Adrenal gland (tissue), 12 donors: ENCODE data around the gene TBCEL. TPM values are rescaled to one million over a fixed set of nuclear protein-coding genes. Genes with fewer than 3 reads are reported as not detected.
"Not testable (repeated sequence)": the region's sequence is repeated elsewhere in the genome, so short reads cannot be mapped to it uniquely, and the experiment has no call there.

Experiments used
- DNase-seq, 7 donors: peaks; one replicate each; pipeline ENCODE4 v3.0.0-alpha.2; 2019 to 2020
- H3K27ac ChIP-seq, 5 donors: fragments of 200-600 bp; sonication (generic) in 4 of 5; 1 replicate in 3 of 5; 2 replicates in 2 of 5; pipeline versions ENCODE4 v1.5.1 to v1.8.0; 2016 to 2020; ENCODE audit warnings: mild to moderate bottlenecking in 1 of 5
- H3K27me3 ChIP-seq: fragments of 200-600 bp; 2 replicates; pipeline ENCODE4 v1.8.0; 2021
- H3K36me3 ChIP-seq, 2 donors: fragments of 200-600 bp; replicated peaks in 1 of 2; 1 replicate in 1 of 2; 2 replicates in 1 of 2; pipeline versions ENCODE4 v1.5.1 to v1.8.0; 2018 to 2022
- H3K4me1 ChIP-seq, 2 donors: fragments of 200-600 bp; replicated peaks in 1 of 2; 1 replicate in 1 of 2; 2 replicates in 1 of 2; pipeline versions ENCODE4 v1.5.1 to v1.8.0; 2018 to 2021
- H3K4me3 ChIP-seq, 4 donors: fragments of 200-600 bp; sonication (generic) in 3 of 4; one replicate each; pipeline ENCODE4 v1.5.1; 2016 to 2018
- H3K9me3 ChIP-seq, 3 donors: fragments of 200-600 bp; sonication (generic) in 1 of 3; replicated peaks in 1 of 3; 1 replicate in 2 of 3; 2 replicates in 1 of 3; pipeline versions ENCODE4 v1.5.1 to v1.8.0; 2016 to 2021
- CTCF ChIP-seq, 6 experiments: fragments of 450-650 bp in 4 of 6; fragments of 200-600 bp in 2 of 6; sonication (generic) in 1 of 6; IDR thresholded peaks; 1 replicate in 5 of 6; 2 replicates in 1 of 6; pipeline versions ENCODE4 v1.5.1 to v1.8.0; 2016 to 2021; ENCODE audit warnings: antibody characterized with exemption in 6 of 6, mild to moderate bottlenecking in 2 of 6, moderate library complexity in 1 of 6
- POLR2A ChIP-seq, 2 donors: fragments of 450-650 bp; IDR thresholded peaks; one replicate each; pipeline ENCODE4 v1.6.1; 2017; ENCODE audit warnings: antibody characterized with exemption in 2 of 2, mild to moderate bottlenecking in 2 of 2, moderate library complexity in 1 of 2
- WGBS, 4 donors: extraction: QIAGEN DNeasy Blood & Tissue Kit in 2 of 4; methylation state at CpG; one replicate each; pipeline versions ENCODE4 v1.1.5 to v1.1.7; 2013 to 2017; 5-methylcytosine and 5-hydroxymethylcytosine counted together
- intact Hi-C, 2 donors: fragments of 100-400 bp; cut with DNase I; formaldehyde crosslinking; loops; one replicate each; pipeline versions ENCODE4 v1.14.1 to v1.15.0; 2022 to 2023
- polyA plus RNA-seq, 3 donors: library from polyadenylated mRNA; stranded (reverse); fragments of 200-250 nt in 2 of 3; fragments of 350-450 nt in 1 of 3; fragmentation: Illumina TruSeq in 1 of 3; extraction: RNeasy Lipid Tissue Mini Kit (QIAGEN cat#74804) in 1 of 3; gene quantifications; one replicate each; pipeline ENCODE4 v1.2.3, GENCODE V29; 2013 to 2014
- total RNA-seq, 9 donors: library from RNA; depleted of rRNA in 4 of 9; stranded (reverse); fragments of >200 nt in 4 of 9; fragments of 120-200 nt in 1 of 9; fragmentation: NEBNext Ultra II Directional in 1 of 9; extraction: Animal tissue kit (Norgen Biotek cat#: 25700) in 1 of 9; gene quantifications; one replicate each; pipeline versions ENCODE4 v1.1.0 to v1.2.4, GENCODE V29; 2013 to 2023
- donor health status: healthy with polysubstance abuse.
- donor health status: Bipolar disorder and iron deficiency.
- donor health status: DM: yes; HTN: yes; CAD: no.
- donor health status: DM: no; HTN: no; CAD: no.
- donor health status: DM: no; HTN: no; CAD: no.
- donor health status: DM: yes; HTN: yes; CAD: no.

TBCEL gene
- total and polyA plus RNA-seq, 12 donors = 4.0 to 32.2 (median 20.9) TPM

GRCh38 chr11:121112498-121113455 lies 88.9 kb downstream of the TBCEL start:
- peak; percentile 51 to 88 (median 78) for DNase-seq
- no peaks in the 10 kb centered on the region for H3K27me3 ChIP-seq
- TF ChIP-seq CTCF (IDR thresholded peaks at IDR 0.05) = peak; percentile 44 to 77 (median 66)
- TF ChIP-seq POLR2A (IDR thresholded peaks at IDR 0.05) = no peak
- H3K9me3 ChIP-seq = no peaks in the 10 kb centered on the region
- H3K27ac ChIP-seq = no peak overlapping the region
- no peak overlapping the region for H3K4me3 ChIP-seq
- H3K4me1 ChIP-seq = no peaks in the 10 kb centered on the region
- intact Hi-C loops = loop anchor here in 1 of 2 donors (10.0 kb wide), 1 partner anchor 158 kb away; no protein-coding TSS in a partner anchor
- 48 to 51% (median 51%) methylated on average over 32 of the region's 32 CpGs for WGBS, 4 donors
- H3K36me3 ChIP-seq = no peaks in the 10 kb centered on the region

GRCh38 chr11:121113611-121114010 lies 89.7 kb downstream of the TBCEL start:
- no peaks in the 10 kb centered on the region for H3K36me3 ChIP-seq
- H3K4me1 ChIP-seq = no peaks in the 10 kb centered on the region
- H3K27ac ChIP-seq = no peak overlapping the region
- WGBS, 4 donors = 73 to 89% (median 81%) methylated on average over 9 of the region's 9 CpGs
- no peaks in the 10 kb centered on the region for H3K9me3 ChIP-seq
- DNase-seq = no peak
- intact Hi-C loops = loop anchor here in 1 of 2 donors (10.0 kb wide), 1 partner anchor 159 kb away; no protein-coding TSS in a partner anchor
- no peaks in the 10 kb centered on the region for H3K27me3 ChIP-seq
- TF ChIP-seq POLR2A (IDR thresholded peaks at IDR 0.05) = no peak
- no peak for TF ChIP-seq CTCF (IDR thresholded peaks at IDR 0.05)
- H3K4me3 ChIP-seq = no peak overlapping the region

GRCh38 chr11:121115024-121115423 lies 91.1 kb downstream of the TBCEL start:
- not testable (repeated sequence) for H3K4me1 ChIP-seq, H3K27me3 ChIP-seq, DNase-seq, H3K27ac ChIP-seq, H3K4me3 ChIP-seq, H3K36me3 ChIP-seq, H3K9me3 ChIP-seq
- WGBS, 4 donors = 80 to 100% (median 92%) methylated on average over 1 of the region's 1 CpG; no CpG with 5 or more reads in 1 of the 4 donors
- intact Hi-C loops = loop anchor here in 1 of 2 donors (10.0 kb wide), 1 partner anchor 160 kb away; no protein-coding TSS in a partner anchor

- no peak overlapping the region for H3K27ac ChIP-seq
- 58 to 74% (median 62%) methylated on average over 6 of the region's 6 CpGs for WGBS, 4 donors
- no peak for DNase-seq
- H3K27me3 ChIP-seq = no peaks in the 10 kb centered on the region
- no peaks in the 10 kb centered on the region for H3K4me1 ChIP-seq
- no peak overlapping the region for H3K4me3 ChIP-seq
- intact Hi-C loops = loop anchor here in 1 of 2 donors (10.0 kb wide), 1 partner anchor 163 kb away; no protein-coding TSS in a partner anchor
- no peaks in the 10 kb centered on the region for H3K36me3 ChIP-seq
- H3K9me3 ChIP-seq = peaks cover 0 to 3% (median 0%) of the 10 kb centered on the region in 3 donors
- TF ChIP-seq POLR2A (IDR thresholded peaks at IDR 0.05) (no peak), CTCF (IDR thresholded peaks at IDR 0.05) (no peak)
Observed at GRCh38 chr11:121117788-121118187, 93.9 kb downstream of the TBCEL start.
